Activated naive CD4-positive, alpha-beta T cell (primary cell): Measurements from ENCODE around the gene INAFM2.

Source experiments
- DNase-seq, 4 experiments: peaks; one replicate each; lab custom pipeline; 2025; lab: John Stamatoyannopoulos, UW

INAFM2 gene

GRCh38 chr15:40344217-40344616 is 20.7 kb downstream of the INAFM2 start:
- DNase-seq, result no peak

GRCh38 chr15:40344631-40345120 is 21.2 kb downstream of the INAFM2 start:
- peak in 3 of 4 experiments; percentile 26 to 57 (median 29) for DNase-seq

- DNase-seq, result no peak
These were observed 21.9 kb downstream of the INAFM2 start for GRCh38 chr15:40345225-40345866.

GRCh38 chr15:40345867-40346578 is 22.5 kb downstream of the INAFM2 start:
- no peak for DNase-seq

- no peak for DNase-seq
These were observed 23.4 kb downstream of the INAFM2 start for GRCh38 chr15:40346579-40347558.

- DNase-seq, result no peak
These were observed 24.3 kb downstream of the INAFM2 start for GRCh38 chr15:40347559-40348473.

GRCh38 chr15:40348474-40348870 is 25.0 kb downstream of the INAFM2 start:
- DNase-seq, result no peak

GRCh38 chr15:40349163-40349562 is 25.7 kb downstream of the INAFM2 start:
- no peak for DNase-seq

- DNase-seq, result no peak
These were observed 28.9 kb downstream of the INAFM2 start for GRCh38 chr15:40352281-40352901.

GRCh38 chr15:40353697-40354096 is 30.2 kb downstream of the INAFM2 start:
- no peak for DNase-seq

- DNase-seq, result no peak
These were observed 31.1 kb downstream of the INAFM2 start for GRCh38 chr15:40354408-40355171.

- no peak for DNase-seq
These were observed 32.6 kb downstream of the INAFM2 start for GRCh38 chr15:40355976-40356585.

GRCh38 chr15:40357246-40357645 is 33.8 kb downstream of the INAFM2 start:
- no peak for DNase-seq

GRCh38 chr15:40357723-40358470 is 34.4 kb downstream of the INAFM2 start, which contains the start of gene DISP2:
DISP2 (plus strand) TSS chr15:40358219; CDS start chr15:40358322, 103 bp downstream.
- peak; percentile 78 to 86 (median 82) for DNase-seq

- peak in 1 of 4 experiments; percentile 34 for DNase-seq
These were observed 35.2 kb downstream of the INAFM2 start for GRCh38 chr15:40358471-40359353.

- DNase-seq, result no peak
These were observed 36.5 kb downstream of the INAFM2 start for GRCh38 chr15:40360015-40360414.

- no peak for DNase-seq
These were observed 38.1 kb downstream of the INAFM2 start for GRCh38 chr15:40361640-40362039.

GRCh38 chr15:40363611-40364010 is 40.1 kb downstream of the INAFM2 start:
- no peak for DNase-seq
